ENCODE results near the gene PPTC7. TPM values are rescaled to one million over a fixed set of nuclear protein-coding genes. Genes with fewer than 3 reads are reported as not detected.

PPTC7 gene
- total RNA-seq, 4 donors from 2014 or later: 27.6 to 85.8 (median 58.4) TPM

DNA sequence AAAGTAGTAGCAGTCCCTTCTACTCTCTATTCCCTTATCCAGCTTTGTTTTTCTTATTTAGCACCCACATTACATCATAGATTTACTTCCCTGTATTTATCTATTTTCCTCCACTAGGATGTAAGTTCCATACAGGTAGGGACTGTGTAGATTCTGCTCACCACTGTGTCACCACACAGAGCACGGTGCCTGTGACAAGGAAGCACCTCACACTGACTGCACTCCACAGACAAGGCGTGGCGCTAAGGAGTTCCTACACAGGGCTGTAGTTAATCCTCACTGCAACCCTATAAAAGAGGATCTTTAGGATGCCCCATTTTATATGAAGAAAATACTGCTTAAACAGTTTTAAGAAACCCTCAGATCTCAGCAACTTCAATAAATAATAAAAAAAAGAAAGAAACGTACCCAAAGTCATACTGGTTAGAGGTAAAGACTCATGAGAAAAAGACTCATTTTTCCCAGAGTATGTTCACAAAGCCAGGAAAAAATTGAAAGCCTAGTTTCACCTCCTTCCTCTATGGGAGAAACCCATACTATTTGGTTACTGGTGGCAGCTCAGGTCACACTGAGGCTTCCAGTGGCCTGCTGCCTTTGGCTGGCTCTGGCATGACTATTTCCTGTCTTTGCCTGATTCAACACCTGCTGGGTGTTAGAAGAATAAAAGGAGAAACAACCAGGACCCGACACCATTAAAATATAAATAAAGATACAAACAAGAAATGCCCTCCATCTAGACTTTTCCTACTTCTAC lies 44.1 kb downstream of the PPTC7 start:
- Histone ChIP-seq H3K27ac (peak overlapping the region; percentile 89 to 95 (median 94)), H3K4me1 (peaks cover 81 to 91% of the 10 kb centered on the region in 2 donors), H3K27me3 (no peaks in the 10 kb centered on the region), H3K9me3 (no peaks in the 10 kb centered on the region), H3K4me3 (peak overlapping the region in 1 of 4 donors; percentile 24), H3K36me3 (peaks cover 0 to 38% of the 10 kb centered on the region in 2 donors)
- DNase-seq (peak; percentile 67 to 80), ATAC-seq (peak in 1 of 2 donors; percentile 42)
- intact Hi-C loops (cut with DNase I; ENCODE audit: low total_unique reads) (no loop called here), in situ Hi-C loops (cut with MboI; ENCODE audit: low sequenced_read_pairs in 4 of 4) (no loop called here)
- peak in 1 of 5 experiments; percentile 11 for TF ChIP-seq CTCF (IDR thresholded peaks at IDR 0.05 in 4 of 5, conservative IDR thresholded peaks at IDR 0.05 in 1 of 5)
- TF ChIP-seq POLR2A (IDR thresholded peaks at IDR 0.05): no peak

DNA sequence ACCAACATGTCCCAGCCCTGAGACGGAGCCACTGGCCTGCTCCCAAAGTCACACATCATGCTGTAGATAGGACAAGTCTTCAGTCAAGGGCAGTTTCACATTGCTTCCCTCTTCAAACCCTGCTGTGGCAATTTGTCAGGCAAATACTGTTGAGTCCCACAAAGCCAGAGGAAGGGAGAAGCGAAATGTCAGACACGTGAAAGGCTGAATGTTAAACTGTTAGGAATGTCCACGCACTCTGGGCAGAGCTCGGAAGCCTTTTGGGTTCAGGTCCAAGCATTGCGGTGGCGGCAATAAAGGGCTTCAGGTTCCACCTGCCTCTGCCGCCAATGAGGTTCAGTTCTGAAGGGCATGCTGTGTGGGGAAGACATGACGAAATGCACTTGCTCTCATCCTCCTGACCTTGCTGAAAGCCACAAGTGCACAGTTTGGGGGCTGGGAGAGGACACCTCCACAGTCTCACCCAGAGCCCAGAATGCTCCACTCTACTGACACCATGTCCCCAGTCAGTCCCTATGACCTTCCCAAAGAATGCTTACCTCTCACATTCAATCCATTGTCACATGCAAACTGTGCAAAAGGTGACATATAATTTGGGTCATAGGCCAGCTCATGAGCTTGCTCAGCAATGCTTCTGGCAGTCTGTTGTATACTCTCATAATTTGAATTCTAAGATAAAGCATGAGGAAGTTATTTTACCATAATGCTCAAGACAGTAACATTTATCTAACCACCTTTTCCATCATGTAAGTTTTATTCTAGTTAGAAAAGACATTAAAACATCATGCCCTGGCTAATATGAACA lies 45.3 kb downstream of the PPTC7 start:
- intact Hi-C loops (cut with DNase I; ENCODE audit: low total_unique reads): loop anchor here (1.0 kb wide), 1 partner anchor 45 kb away; the partner anchor contains the start of gene PPTC7
- H3K27me3 ChIP-seq: no peaks in the 10 kb centered on the region
- H3K9me3 ChIP-seq: no peaks in the 10 kb centered on the region
- DNase-seq (peak; percentile 88 to 98), ATAC-seq (peak; percentile 81 to 86)
- H3K4me1 ChIP-seq: peaks cover 78 to 92% of the 10 kb centered on the region in 2 donors
- H3K4me3 ChIP-seq: peak overlapping the region in 1 of 4 donors; percentile 20
- in situ Hi-C loops (cut with MboI; ENCODE audit: low sequenced_read_pairs in 4 of 4): no loop called here
- peak overlapping the region; percentile 89 to 95 (median 94) for H3K27ac ChIP-seq
- H3K36me3 ChIP-seq: peaks cover 0 to 40% of the 10 kb centered on the region in 2 donors
- TF ChIP-seq POLR2A (IDR thresholded peaks at IDR 0.05): peak; percentile 29 to 43
- peak in 1 of 5 experiments; percentile 14 for TF ChIP-seq CTCF (IDR thresholded peaks at IDR 0.05 in 4 of 5, conservative IDR thresholded peaks at IDR 0.05 in 1 of 5)

- in situ Hi-C loops (cut with MboI; ENCODE audit: low sequenced_read_pairs in 4 of 4) (no loop called here), intact Hi-C loops (cut with DNase I; ENCODE audit: low total_unique reads) (loop anchor here (1.0 kb wide), 1 partner anchor 46 kb away; the partner anchor contains the start of gene PPTC7)
- DNase-seq: peak in 1 of 2 donors; percentile 56
- ATAC-seq: peak; percentile 45 to 51
- H3K27me3 ChIP-seq: no peaks in the 10 kb centered on the region
- H3K27ac ChIP-seq: peak overlapping the region; percentile 89 to 95 (median 94)
- no peaks in the 10 kb centered on the region for H3K9me3 ChIP-seq
- H3K4me3 ChIP-seq: peak overlapping the region in 1 of 4 donors; percentile 20
- peaks cover 0 to 40% of the 10 kb centered on the region in 2 donors for H3K36me3 ChIP-seq
- TF ChIP-seq POLR2A (IDR thresholded peaks at IDR 0.05): no peak
- TF ChIP-seq CTCF (IDR thresholded peaks at IDR 0.05 in 4 of 5, conservative IDR thresholded peaks at IDR 0.05 in 1 of 5): no peak
- peaks cover 78 to 92% of the 10 kb centered on the region in 2 donors for H3K4me1 ChIP-seq
Measured at GRCh38 chr12:110536834-110537604, 46.1 kb downstream of the PPTC7 start.

DNA sequence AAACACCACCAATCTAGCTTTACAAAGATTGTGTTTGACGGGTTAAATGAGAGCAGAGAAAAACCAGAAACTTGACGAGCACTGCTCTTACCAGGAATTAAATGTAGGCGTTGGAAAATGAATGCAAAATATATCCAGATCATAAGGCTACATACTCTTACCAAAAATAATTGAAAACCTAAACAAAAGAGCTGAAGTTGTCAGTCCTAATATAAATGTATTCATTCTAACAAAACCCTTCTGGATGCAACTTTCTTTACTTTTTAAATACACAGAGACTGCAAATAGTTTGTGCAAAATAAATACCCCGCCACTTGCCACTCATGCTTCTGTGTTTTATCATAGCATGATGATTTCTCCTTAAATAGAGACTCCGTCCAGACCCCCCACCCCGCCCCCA lies 48.3 kb downstream of the PPTC7 start:
- intact Hi-C loops (cut with DNase I; ENCODE audit: low total_unique reads): no loop called here
- Histone ChIP-seq H3K4me3 (no peak overlapping the region), H3K9me3 (no peaks in the 10 kb centered on the region), H3K4me1 (peaks cover 76 to 77% of the 10 kb centered on the region in 2 donors), H3K27ac (peak overlapping the region; percentile 28 to 95 (median 92)), H3K36me3 (peaks cover 0 to 50% of the 10 kb centered on the region in 2 donors), H3K27me3 (no peaks in the 10 kb centered on the region)
- ATAC-seq (no peak), DNase-seq (no peak)
- TF ChIP-seq CTCF (IDR thresholded peaks at IDR 0.05 in 4 of 5, conservative IDR thresholded peaks at IDR 0.05 in 1 of 5): no peak
- TF ChIP-seq POLR2A (IDR thresholded peaks at IDR 0.05): no peak
- in situ Hi-C loops (cut with MboI; ENCODE audit: low sequenced_read_pairs in 4 of 4): no loop called here
